ENCODE data around the gene PKD1L1. TPM values are rescaled to one million over a fixed set of nuclear protein-coding genes. Genes with fewer than 3 reads are reported as not detected.

PKD1L1 gene
- polyA plus RNA-seq, 1 donor from 2014 or later = 2.0 TPM

DNA sequence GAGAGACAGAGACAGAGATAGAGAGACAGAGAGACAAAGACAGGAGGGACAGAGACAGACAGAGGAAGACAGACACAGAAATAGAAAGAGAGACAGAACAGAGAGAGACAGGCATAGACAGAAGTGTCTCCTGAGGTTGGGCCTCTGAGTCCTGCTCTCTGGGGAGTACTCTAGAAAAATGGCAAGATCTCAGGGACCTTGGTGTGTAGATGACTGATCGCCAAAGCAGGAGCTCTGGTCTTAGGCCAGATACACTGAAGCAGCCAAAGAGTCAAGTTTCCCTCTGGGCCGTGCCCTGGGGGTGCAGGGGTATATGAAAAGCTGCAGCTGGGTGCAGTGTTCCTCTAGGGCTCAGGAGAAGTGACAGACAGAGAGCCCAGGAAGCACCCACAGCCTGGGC is 189.7 kb downstream of the PKD1L1 start:
- Histone ChIP-seq H3K36me3 (ENCODE audit: insufficient read depth, low read length) (no peaks in the 10 kb centered on the region), H3F3A (ENCODE audit: insufficient read depth, low read length, poor library complexity, severe bottlenecking) (no peaks in the 10 kb centered on the region), H3K27ac (ENCODE audit: low read length) (no peak overlapping the region), H4K20me1 (ENCODE audit: insufficient read depth) (no peaks in the 10 kb centered on the region), H3K9me2 (ENCODE audit: insufficient read depth, low read length) (no peaks in the 10 kb centered on the region), H3K4me3 (ENCODE audit: low read length) (no peak overlapping the region), H3K9ac (ENCODE audit: low read length) (no peak overlapping the region), H3K9me3 (ENCODE audit: low read length) (no peaks in the 10 kb centered on the region), H2AFZ (ENCODE audit: low read depth, low read length) (no peak overlapping the region), H3K27me3 (ENCODE audit: insufficient read depth, low read depth, low read length) (no peaks in the 10 kb centered on the region), H3K4me2 (ENCODE audit: low read length) (no peak overlapping the region), H3K79me2 (replicated peaks; ENCODE audit: insufficient read depth, low read length) (no peaks in the 10 kb centered on the region)
- TF ChIP-seq MXI1 (conservative IDR thresholded peaks at IDR 0.05; ENCODE audit: poor library complexity, severe bottlenecking) = no peak
- TF ChIP-seq, protein P1, sequence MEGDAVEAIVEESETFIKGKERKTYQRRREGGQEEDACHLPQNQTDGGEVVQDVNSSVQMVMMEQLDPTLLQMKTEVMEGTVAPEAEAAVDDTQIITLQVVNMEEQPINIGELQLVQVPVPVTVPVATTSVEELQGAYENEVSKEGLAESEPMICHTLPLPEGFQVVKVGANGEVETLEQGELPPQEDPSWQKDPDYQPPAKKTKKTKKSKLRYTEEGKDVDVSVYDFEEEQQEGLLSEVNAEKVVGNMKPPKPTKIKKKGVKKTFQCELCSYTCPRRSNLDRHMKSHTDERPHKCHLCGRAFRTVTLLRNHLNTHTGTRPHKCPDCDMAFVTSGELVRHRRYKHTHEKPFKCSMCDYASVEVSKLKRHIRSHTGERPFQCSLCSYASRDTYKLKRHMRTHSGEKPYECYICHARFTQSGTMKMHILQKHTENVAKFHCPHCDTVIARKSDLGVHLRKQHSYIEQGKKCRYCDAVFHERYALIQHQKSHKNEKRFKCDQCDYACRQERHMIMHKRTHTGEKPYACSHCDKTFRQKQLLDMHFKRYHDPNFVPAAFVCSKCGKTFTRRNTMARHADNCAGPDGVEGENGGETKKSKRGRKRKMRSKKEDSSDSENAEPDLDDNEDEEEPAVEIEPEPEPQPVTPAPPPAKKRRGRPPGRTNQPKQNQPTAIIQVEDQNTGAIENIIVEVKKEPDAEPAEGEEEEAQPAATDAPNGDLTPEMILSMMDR (IDR thresholded peaks at IDR 0.05; ENCODE audit: poor library complexity, severe bottlenecking) = no peak
- no peak for TF ChIP-seq TAF1 (IDR thresholded peaks at IDR 0.05; ENCODE audit: low read depth)

DNA sequence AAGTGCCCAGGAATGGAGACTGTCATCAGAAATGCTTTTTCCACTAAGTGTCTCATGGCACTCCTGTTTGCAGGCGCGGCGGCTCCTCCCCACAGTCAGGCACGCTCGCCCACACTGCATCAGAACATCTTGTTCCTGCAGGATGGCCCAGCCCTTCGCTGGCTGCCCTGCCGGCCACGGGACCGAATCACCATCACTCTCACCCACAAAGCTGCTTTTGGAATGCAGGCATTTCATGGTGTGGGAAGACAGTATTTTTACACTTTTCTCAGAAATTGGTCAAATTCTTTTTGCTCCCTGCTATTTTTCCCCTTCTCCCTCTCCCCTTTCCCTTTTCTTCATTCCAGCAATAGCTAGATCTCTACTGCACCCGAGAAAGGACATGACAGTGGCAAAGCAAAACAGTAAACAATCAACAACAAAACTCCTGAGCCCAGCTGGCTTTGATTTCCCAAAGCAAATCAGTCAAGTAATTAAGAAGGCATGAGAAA is 190.3 kb downstream of the PKD1L1 start:
- H3F3A ChIP-seq (ENCODE audit: insufficient read depth, low read length, poor library complexity, severe bottlenecking) = no peaks in the 10 kb centered on the region
- no peak overlapping the region for H3K4me3 ChIP-seq (ENCODE audit: low read length)
- H3K9me2 ChIP-seq (ENCODE audit: insufficient read depth, low read length) = no peaks in the 10 kb centered on the region
- H3K79me2 ChIP-seq (replicated peaks; ENCODE audit: insufficient read depth, low read length) = no peaks in the 10 kb centered on the region
- H3K27me3 ChIP-seq (ENCODE audit: insufficient read depth, low read depth, low read length) = no peaks in the 10 kb centered on the region
- H3K27ac ChIP-seq (ENCODE audit: low read length) = no peak overlapping the region
- no peak overlapping the region for H3K9ac ChIP-seq (ENCODE audit: low read length)
- TF ChIP-seq, protein P2, sequence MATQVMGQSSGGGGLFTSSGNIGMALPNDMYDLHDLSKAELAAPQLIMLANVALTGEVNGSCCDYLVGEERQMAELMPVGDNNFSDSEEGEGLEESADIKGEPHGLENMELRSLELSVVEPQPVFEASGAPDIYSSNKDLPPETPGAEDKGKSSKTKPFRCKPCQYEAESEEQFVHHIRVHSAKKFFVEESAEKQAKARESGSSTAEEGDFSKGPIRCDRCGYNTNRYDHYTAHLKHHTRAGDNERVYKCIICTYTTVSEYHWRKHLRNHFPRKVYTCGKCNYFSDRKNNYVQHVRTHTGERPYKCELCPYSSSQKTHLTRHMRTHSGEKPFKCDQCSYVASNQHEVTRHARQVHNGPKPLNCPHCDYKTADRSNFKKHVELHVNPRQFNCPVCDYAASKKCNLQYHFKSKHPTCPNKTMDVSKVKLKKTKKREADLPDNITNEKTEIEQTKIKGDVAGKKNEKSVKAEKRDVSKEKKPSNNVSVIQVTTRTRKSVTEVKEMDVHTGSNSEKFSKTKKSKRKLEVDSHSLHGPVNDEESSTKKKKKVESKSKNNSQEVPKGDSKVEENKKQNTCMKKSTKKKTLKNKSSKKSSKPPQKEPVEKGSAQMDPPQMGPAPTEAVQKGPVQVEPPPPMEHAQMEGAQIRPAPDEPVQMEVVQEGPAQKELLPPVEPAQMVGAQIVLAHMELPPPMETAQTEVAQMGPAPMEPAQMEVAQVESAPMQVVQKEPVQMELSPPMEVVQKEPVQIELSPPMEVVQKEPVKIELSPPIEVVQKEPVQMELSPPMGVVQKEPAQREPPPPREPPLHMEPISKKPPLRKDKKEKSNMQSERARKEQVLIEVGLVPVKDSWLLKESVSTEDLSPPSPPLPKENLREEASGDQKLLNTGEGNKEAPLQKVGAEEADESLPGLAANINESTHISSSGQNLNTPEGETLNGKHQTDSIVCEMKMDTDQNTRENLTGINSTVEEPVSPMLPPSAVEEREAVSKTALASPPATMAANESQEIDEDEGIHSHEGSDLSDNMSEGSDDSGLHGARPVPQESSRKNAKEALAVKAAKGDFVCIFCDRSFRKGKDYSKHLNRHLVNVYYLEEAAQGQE (IDR thresholded peaks at IDR 0.05; ENCODE audit: borderline replicate concordance) = no peak
- TF ChIP-seq MXI1 (conservative IDR thresholded peaks at IDR 0.05; ENCODE audit: poor library complexity, severe bottlenecking) (no peak), SMC3 (conservative IDR thresholded peaks at IDR 0.05; ENCODE audit: poor library complexity) (no peak), RAD21 (conservative IDR thresholded peaks at IDR 0.05) (no peak), EZH2 (IDR thresholded peaks at IDR 0.05; ENCODE audit: borderline replicate concordance, insufficient read depth, low read length, poor library complexity, severe bottlenecking) (no peak), EP300 (conservative IDR thresholded peaks at IDR 0.05; ENCODE audit: poor library complexity, severe bottlenecking) (no peak), POLR2AphosphoS5 (IDR thresholded peaks at IDR 0.05) (no peak), TAF1 (IDR thresholded peaks at IDR 0.05; ENCODE audit: low read depth) (no peak)
- TF ChIP-seq, protein P1 (IDR thresholded peaks at IDR 0.05; ENCODE audit: poor library complexity, severe bottlenecking) = no peak
- H3K9me3 ChIP-seq (ENCODE audit: low read length) = no peaks in the 10 kb centered on the region
- no peak overlapping the region for H3K4me2 ChIP-seq (ENCODE audit: low read length)
- no peaks in the 10 kb centered on the region for H4K20me1 ChIP-seq (ENCODE audit: insufficient read depth)
- H3K36me3 ChIP-seq (ENCODE audit: insufficient read depth, low read length) = no peaks in the 10 kb centered on the region
- no peak overlapping the region for H2AFZ ChIP-seq (ENCODE audit: low read depth, low read length)

Data from neural cell (in vitro differentiated cells).